C1 segment of cervical spinal cord (tissue), 14 donors: ENCODE results near the gene RBM19.

Experiments
- DNase-seq, 14 donors: peaks; one replicate each; lab custom pipeline; 2025; lab: John Stamatoyannopoulos, UW

The RBM19 gene

DNA sequence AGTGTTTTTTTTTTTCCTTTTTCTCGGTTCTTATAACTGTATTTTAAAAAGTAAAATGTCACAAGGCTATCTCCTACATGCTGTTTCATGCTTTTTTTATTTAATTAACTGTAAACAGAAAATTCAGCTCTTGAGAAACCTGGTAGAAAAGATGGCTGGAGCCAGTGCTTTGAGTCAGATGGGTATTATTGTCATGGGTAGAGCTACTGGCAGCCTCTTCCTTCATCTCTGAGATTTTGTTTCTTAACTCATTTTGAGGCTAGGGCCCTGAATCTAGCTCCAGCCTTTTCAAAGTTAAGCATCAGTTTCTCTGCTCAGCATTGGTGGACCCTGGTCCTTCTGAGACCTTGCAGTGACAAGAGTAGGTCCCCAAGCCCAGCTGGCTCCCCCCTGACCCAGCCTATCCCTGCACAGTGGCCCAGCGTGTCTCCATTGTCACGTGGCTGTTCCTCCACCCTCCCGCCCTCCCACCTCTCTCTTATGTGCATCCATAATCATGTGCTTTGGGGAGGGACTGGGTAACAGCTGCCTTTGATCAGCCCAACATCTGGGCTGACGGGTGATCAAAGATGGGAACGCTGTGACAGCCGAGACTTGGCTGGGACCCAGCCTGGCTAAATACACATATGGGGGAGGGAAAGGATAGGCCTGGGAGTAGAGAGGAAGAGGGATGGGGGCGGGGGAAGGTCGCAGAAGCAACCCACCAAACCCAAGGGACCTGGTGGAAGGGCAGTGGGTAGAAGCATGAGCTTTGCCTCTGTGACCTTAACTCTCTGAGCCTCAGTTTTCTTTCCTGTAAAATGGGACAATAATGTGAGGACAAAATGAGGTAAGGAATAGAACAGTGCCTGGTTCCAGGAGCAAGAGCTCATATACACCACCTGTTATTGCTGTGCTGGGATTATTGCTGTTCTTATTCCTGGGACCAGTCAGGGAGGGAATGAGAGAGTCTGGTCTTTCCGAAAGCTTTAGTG lies 24.4 kb upstream of the RBM19 start:
- DNase-seq, result no peak

DNA sequence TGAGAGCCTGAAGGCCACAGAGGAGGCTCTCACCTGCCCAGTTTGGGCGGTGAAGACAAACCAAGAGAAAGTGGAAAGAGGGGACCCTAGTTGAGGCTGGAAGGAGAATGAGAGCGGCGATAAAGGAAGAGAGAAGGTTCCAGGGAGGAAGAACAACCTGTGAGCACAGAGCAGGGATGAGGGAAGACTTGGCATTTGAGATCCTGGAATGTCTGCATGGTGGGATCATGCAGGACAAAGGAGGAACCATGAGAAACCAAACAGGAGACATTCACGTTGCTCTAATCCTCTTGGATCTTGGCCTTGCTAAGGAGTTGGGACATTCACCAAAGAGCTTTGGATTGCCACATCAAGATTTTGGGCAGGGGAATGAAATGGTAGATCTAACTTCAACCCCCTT lies 22.9 kb upstream of the RBM19 start:
- DNase-seq, result no peak

DNA sequence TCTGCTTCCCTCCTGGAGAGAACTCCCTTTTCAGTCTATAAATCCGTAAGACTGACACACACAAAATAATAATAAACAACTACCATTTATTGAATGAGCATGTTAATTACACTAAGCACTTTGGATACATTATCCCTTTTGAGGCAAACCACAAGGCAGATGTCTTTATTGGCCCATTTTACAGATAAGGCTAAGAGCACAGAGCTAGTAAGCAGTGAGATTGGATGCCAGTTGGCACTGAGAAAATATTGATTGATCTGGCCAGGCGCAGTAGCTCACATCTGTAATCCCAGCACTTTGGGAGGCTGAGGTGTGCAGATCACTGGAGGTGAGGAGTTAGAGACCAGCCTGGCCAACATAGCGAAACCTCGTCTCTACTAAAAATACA lies 21.9 kb upstream of the RBM19 start:
- DNase-seq, result no peak

DNA sequence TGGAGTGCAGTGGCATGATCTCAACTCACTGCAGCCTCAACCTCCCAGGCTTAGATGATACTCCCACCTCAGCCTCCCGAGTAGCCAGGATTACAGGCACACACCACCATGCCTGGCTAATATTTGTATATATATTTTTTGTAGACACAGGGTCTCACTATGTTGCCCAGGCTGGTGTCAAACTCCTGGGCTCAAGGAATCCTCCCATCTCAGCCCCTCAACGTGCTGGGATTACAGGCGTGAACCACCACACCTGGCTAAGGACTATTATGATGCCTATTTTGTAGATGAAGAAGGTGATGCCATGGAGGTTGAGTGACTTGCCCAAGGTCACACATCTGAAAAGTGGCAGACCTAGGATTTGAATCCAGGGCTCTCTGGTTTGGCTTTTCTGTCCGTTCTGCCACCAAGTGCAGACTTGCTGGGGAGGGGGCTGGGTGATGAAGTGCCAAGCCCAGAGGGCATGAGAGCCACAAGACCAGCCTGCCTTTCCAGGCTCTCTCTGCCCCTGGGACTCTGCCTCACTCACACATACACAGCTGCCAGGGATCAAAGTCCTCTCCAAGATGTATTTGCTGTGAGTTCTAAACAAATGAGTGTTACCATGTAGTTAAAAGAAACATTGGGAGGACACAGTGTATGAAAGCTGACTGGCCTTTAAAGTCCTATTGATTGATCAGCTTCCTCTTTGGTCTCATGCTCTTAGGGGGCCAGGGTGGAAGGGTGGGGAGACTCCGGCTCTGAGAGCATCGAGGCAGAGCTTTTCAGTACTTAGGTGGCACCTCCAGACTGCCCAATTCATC lies 21.3 kb upstream of the RBM19 start:
- no peak for DNase-seq

DNA sequence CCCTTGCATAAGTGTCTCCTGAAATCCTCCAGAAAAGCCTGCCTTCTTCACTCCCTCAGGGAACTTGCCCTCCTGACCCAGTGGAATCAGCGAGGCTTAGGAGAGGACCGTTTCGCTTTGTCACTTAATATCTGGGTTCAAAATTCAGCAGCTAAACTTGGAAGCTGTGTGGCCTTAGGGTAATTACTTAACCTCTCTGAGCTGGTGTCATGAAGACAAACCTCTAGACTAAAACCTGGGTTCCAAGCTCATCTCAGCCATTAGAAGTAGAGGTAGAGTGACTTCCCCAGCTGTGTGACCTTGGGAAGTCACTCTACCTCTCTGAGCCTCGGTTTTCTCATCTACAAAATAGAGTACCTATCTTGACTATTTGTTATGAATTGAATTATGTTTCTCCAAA lies 18.3 kb upstream of the RBM19 start:
- no peak for DNase-seq

DNA sequence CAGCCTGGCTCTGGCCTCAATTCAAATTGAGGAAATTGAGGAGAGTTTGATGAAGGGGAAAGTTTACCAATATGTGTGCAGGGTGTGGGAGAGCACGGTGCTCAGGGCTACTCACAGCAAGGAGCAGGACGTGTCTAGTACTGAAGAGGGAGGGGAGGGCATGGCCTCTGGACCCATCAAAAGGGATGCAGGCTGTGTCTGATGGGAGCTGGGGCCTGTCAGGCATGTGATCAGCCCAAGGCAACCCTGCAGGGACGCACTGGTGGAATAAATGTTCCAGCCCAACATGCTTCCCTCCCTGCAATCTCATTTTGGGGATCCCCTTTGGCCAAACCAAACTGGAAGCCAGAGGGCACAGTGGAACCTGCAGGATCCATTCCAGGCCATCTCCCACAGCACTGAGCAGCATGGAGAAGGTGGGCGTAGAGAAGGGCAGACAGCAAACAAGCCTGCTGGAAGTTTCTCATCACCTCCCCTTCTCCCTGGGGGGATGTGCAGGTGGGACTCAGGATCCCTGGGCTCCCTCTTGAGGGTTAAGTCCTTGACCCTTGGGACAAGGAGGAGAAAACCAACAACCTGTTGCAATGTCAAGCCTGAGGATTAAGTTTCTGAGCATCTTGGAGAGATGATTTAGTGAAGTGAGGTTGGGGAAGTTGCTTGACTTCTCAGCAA lies 17.8 kb upstream of the RBM19 start:
- DNase-seq, result no peak

DNA sequence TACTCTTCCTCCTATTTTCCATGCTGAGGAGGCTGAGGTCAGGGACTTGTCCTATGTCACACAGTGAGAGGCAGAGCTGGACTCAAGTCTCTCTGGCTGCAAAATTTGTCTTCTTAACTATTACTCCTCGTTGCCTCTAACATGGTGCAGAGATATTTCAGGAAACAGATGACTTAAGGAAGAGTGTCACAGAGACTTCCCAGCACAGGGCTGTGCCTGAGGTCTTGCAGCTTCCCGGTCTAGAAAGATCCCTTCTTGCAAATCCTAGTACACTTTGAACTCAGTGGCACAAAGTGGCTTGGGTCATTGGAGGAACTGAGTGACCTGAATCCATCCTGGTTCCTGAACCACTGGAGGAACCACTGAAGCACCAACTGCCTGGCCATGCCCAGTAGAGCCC lies 17.1 kb upstream of the RBM19 start:
- no peak for DNase-seq

DNA sequence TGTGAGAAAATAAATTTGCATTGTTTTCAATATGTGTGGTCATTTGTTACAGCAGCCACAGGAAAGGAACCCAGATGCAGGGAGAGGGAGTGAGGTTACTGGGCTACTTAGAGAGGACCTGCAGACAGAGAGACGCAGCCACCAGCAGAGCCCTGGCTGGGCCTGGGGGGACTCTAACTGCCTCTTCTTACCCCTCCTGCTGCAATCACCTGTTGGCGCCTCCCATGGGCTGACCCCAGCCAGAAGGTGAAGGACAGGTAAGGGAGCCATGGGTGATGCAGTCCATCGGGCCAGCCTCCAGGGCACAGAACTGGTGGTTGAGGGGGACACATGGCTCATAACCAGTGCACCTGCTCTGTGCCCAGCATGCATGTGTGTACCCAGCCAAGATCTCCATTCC lies 15.8 kb upstream of the RBM19 start:
- DNase-seq, result no peak

DNA sequence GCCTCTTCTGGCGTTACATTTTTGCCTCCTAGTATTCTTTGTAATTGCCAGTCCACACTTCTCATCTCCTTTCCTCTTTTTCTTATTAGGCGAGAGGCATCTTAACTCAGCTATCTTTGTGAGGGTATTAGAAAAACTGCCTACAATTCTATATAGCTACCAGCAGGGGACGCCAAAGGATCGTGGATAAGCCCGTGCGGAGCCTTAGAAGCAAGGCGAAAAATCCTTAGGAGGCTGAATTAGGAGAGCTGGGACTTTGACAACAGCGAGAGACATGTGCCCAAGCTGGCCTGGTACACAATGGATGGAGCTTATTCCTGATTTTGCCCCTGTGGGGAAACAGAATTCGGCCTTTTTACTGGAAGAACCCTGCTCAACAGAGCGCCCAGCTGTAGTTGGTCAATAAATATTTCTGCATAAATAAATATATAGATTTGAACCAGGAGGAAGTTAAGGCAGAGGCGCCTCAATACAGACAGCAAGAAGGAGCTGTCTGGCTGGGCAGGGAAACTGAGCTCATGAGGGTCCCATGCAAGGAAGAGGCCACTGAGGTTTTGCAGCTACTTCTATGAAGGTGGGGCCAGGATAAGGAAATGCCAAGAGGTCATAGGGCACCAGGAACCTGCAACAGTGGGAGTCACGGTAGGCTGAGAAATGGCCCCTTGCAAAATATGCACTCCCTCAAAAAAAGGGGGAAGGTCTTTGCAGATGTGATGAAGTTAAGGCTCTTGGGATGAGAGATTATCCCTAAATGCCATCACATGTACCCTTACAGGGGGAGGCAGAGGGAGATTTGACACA lies 14.6 kb upstream of the RBM19 start:
- DNase-seq, result peak in 5 of 14 donors; percentile 1 to 39 (median 27)

DNA sequence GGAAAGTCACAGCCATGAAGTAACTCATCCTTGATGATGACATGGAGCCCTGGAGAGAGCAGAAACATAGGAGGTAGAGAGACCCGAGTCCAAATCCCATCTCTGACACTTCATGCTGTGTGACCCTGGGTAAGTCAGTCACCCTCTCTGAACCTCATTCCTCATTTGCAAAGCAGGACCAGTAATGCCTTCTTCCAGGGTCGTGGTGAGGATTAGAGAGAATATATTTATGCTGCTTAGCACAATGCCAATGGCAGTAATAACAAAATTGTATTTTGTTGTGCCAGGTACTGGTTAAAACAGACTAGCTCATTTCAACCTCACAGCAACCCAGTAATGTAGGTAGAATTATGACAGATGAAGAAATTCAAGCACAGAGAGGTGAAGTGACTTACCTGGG lies 13.9 kb upstream of the RBM19 start:
- no peak for DNase-seq

DNA sequence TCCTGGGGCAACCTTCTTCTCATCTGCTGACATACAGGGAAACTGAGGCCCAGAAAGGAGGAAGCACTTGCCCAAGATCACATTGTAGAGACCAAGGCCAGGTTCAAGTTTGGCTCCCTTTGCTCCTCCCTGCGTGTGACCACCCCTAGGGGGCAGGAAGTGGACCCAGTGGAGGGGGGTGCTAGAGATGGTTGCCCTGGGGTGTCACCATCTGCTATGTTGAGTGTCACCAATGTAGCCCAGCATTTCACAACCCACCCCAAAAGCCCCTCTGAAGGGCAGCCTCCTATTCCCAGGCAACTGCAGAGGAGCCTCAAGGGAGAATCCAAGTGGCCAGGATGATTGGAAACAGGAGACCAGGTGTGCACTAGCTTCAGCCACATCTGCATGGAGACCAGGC lies 12.0 kb upstream of the RBM19 start:
- DNase-seq, result no peak

DNA sequence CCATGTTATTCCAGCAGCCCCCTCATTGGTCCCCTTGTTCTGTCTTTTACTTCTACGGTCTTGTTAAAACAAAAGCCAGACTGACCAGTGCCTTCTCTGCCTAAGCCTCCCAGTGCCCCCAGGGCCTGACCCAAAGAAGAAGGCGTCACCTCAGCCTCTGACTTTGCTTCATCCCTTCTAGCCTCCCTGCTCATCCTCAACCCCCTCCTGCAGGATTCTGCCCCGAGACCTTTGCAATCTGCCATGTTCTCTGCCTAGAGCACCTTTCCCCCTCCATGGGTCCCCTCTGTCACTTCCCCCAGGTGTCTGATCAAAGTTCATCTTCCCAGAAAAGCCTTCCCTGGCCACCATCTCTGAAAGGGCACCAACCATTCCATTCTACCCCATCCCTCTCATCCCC lies 7.9 kb upstream of the RBM19 start:
- no peak for DNase-seq

DNA sequence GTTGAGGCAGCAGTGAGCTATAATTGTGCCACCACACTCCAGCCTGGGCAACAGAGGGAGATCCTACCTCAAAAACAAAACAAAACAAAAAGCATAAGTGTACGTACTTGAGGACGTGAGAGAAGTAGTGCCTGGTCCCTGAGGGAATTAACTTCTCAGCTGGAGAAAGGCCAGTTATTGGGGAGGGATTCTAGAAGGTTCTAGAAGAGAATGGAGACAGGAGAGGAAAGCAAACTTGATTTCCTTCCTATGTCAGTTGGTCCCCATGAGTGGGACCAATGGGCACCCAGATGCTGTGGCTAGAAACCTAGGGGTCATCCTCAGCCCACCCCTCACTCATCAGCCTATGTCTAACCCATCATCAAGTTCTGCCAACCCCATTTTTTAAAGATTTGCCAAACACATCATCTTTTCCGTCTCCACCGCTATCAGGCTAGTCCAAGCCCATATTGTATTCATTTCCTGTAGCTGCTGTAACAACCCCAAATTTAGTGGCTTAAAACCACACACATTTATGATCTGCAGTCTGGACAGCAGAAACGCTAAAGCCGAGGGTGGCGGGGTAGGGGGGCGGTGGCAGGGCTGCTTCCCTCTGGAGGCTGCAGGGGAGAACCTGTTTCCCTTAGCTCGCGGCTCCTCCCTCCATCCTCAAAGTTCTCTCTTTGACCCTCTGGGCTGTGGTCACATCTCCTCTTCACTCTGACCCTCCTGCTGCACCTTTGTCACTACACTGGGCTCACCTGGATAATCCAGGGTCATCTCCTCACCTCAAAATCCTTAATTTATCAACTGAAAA lies 7.2 kb upstream of the RBM19 start:
- DNase-seq, result no peak

DNA sequence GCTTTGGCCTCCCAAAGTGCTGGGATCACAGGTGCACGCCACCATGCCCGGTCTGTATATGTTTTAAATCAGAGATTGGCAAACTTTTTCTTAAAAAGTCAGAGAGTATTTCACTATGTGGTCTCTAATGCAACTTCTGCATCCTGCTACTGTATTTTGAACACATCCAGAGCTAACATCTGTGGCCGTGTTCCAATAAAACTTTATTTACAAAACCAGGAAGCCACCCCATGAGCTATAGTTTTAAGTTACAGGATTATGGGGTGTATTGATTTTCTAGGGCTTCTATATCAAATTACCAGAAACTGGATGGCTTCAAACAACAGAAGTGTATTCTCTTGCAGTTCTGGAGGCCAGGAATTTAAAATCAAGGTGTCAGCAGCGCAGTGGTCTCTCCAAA lies 5.3 kb upstream of the RBM19 start:
- DNase-seq, result no peak

DNA sequence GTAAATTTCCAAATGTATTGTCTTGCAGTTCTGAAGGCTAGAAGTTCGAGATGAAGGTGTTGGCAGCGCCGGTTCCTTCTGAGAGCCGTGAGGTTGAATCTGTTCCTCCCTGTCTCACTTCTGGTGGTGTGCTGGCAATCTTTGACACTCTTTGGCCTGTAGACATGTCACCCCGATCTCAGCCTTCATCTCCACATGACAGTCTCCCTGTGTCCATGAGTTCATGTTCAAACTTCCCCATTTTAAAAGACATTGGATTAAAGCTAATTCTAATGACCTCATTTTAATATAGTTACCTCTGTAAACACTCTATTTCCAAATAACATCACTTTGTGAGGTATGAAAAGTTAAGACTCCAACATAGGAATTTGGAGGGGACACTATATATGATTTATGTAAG lies 4.1 kb upstream of the RBM19 start:
- no peak for DNase-seq

DNA sequence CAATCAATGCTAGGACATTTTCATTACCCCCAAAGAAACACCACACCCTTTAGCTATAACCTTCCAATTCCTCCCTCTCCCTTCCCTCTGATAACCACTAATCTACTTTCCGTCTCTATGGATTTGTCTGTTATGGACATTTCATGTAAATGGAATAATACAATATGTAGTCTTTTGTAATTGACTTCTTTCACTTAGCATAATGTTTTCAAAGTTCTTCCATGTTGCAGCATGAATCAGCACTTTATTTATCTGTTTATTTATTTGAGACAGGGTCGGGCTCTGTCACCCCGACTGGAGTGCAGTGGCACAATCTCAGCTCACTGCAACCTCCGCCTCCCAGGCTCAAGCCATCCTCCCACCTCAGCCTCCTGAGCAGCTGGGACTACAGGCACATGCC lies 1.2 kb upstream of the RBM19 start:
- no peak for DNase-seq

DNA sequence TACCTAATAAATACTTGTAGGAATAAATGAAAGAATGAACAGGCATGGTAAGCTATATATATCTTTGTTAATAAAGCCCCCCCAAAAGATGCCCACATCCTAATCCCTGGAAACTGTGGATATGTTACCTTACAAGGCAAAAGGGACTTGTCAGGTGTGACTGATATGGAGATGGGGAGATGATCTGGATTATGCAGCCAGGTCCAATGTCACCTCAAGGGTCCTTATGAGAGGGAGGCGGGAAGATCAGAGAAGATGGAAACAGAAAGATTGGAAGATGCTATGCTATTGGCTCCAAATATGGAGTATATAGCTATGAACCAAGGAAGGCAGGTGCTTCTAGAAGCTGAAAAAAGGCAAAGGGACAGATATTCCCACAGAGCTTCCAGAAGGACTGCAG lies 3.4 kb downstream of the RBM19 start:
- DNase-seq, result no peak

DNA sequence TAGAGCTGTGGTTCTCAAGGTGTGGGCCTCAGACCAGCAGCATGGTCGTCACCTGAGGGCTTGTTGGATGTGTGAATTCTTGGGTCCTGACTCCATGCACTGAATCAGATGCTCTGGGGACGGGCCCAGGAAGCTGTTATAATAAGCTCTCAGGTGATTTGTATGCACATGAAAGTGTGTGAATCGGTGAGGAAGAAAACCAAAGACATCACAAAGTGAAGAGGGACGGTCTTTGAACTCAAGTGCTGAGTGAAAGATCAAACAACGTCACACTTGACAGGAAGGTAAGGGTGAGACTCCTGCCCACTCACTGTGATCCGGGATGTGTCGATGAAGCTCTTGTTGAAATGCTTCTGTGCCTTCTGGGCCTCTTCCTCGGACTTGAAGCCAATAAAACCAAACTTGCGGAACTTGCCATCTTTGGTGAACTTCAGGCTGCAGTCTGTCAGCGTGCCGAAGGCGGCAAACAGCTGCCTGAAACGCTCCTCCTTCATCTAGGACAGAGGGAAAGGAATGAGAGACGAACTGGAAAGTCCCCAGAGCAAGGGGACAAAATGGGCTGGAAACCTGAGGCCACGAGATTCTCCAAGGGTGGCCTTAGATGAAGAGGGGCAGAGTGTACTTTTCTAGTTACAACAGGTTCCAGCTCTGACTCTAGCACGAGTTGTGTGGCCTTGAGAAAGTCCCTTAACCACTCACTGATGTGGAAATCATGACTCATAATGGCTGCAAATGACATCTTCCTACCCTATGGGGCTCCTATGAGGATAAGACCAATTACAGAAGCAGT lies 4.0 kb downstream of the RBM19 start:
- no peak for DNase-seq

DNA sequence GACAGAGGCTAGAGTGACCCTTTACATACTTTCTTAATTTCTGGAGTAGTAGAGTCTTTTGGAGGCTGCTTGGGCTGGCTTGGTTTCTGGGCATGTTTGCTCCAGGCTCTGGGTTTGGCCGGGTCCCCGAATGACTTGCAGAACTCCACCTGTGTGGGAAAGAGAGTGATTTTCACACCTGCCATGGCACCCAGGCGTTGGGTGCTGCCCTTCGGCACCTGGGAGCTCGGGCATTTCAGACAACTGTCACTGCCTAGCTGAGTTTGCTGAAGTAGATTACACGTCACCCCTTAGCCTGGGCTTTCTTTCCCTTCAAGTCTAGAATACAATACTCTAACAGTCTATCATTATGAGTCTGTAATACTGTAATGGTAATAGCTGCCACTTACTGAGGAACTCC lies 6.1 kb downstream of the RBM19 start:
- DNase-seq, result no peak

DNA sequence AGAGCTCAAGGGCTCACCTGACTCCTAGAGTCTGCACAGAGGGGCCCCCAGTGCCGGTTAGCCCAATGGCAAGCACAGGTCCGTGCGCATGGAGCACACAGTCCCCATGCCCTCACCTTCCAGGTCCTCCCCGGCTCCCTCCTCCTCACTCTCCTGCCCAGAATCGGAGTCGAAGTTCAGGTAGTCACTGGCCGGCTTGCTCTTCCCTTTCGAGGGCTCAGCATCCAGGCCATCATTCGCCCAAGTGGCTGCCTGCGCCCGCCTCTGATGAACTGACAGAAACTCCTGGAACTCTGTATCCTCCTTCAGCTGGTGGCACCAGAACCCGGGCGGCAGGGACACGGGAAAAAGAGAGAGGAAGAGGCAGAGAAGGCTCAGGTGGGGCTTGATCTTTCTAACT lies 7.0 kb downstream of the RBM19 start:
- DNase-seq, result no peak
